ENCODE data around the gene NRL.

NRL gene

GRCh38 chr14:24098927-24099813 is 15.6 kb downstream of the NRL start:
- no peak for DNase-seq

GRCh38 chr14:24098229-24098926 is 16.4 kb downstream of the NRL start:
- no peak for DNase-seq

GRCh38 chr14:24096545-24097181 is 18.1 kb downstream of the NRL start:
- no peak for DNase-seq

GRCh38 chr14:24095271-24096068 is 19.3 kb downstream of the NRL start:
- DNase-seq: peak; percentile 64

- no peak for DNase-seq
Observed at GRCh38 chr14:24094841-24095270, 19.9 kb downstream of the NRL start.

GRCh38 chr14:24093901-24094840 is 20.6 kb downstream of the NRL start, which contains the start of gene PCK2:
TSS of gene PCK2 (plus strand) at chr14:24094311. CDS start at chr14:24094406, 95 bp downstream.
- peak; percentile 98 for DNase-seq

- DNase-seq: no peak
Observed at GRCh38 chr14:24093207-24093900, 21.4 kb downstream of the NRL start.

GRCh38 chr14:24092505-24093206 is 22.1 kb downstream of the NRL start:
- DNase-seq: no peak

GRCh38 chr14:24092110-24092504 is 22.6 kb downstream of the NRL start:
- no peak for DNase-seq

GRCh38 chr14:24089890-24090289 is 24.9 kb downstream of the NRL start:
- no peak for DNase-seq

GRCh38 chr14:24088095-24088494 is 26.7 kb downstream of the NRL start:
- DNase-seq: no peak

GRCh38 chr14:24087004-24087403 is 27.7 kb downstream of the NRL start:
- DNase-seq: no peak

- DNase-seq: no peak
Observed at GRCh38 chr14:24086193-24086955, 28.4 kb downstream of the NRL start.

GRCh38 chr14:24085215-24085614 is 29.5 kb downstream of the NRL start:
- DNase-seq: no peak

GRCh38 chr14:24084440-24084839 is 30.3 kb downstream of the NRL start:
- no peak for DNase-seq

- DNase-seq: no peak
Observed at GRCh38 chr14:24083462-24083861, 31.3 kb downstream of the NRL start.

- no peak for DNase-seq
Observed at GRCh38 chr14:24082411-24083080, 32.2 kb downstream of the NRL start.

- DNase-seq: no peak
Observed at GRCh38 chr14:24081739-24082211, 33.0 kb downstream of the NRL start.
